Measurements from ENCODE around the gene HIVEP3. TPM values are rescaled to one million over a fixed set of nuclear protein-coding genes. Genes with fewer than 3 reads are reported as not detected.

The HIVEP3 gene
- total and polyA plus RNA-seq, 2 of the 13 experiments (the other 11 are each of a cell fraction or from before 2014, with no cell fraction given) = 0.05 TPM; not detected in 1

GRCh38 chr1:41493117-41493536 is 425.6 kb downstream of the HIVEP3 start:
- no peak overlapping the region for H2AFZ ChIP-seq (ENCODE audit: low read length)
- TF ChIP-seq ZNF3 (CRISPR knock-in tag; IDR thresholded peaks at IDR 0.05) (no peak), RBAK (CRISPR knock-in tag; IDR thresholded peaks at IDR 0.05) (no peak)
- TF ChIP-seq, protein P1, sequence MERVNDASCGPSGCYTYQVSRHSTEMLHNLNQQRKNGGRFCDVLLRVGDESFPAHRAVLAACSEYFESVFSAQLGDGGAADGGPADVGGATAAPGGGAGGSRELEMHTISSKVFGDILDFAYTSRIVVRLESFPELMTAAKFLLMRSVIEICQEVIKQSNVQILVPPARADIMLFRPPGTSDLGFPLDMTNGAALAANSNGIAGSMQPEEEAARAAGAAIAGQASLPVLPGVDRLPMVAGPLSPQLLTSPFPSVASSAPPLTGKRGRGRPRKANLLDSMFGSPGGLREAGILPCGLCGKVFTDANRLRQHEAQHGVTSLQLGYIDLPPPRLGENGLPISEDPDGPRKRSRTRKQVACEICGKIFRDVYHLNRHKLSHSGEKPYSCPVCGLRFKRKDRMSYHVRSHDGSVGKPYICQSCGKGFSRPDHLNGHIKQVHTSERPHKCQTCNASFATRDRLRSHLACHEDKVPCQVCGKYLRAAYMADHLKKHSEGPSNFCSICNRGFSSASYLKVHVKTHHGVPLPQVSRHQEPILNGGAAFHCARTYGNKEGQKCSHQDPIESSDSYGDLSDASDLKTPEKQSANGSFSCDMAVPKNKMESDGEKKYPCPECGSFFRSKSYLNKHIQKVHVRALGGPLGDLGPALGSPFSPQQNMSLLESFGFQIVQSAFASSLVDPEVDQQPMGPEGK (CRISPR knock-in tag; IDR thresholded peaks at IDR 0.05) = no peak
- DNase-seq (ENCODE audit: low spot score) = no peak
- ChIA-PET POLR2A (no interaction called here), CTCF (ENCODE audit: low intra/inter-chr PET ratio, low total read pairs) (no interaction called here)
- no peak for FAIRE-seq
- intact Hi-C loops (cut with micrococcal nuclease; ENCODE audit: unreplicated experiment) = no loop called here
- H3K79me2 ChIP-seq (ENCODE audit: insufficient read depth, low read length) = no peaks in the 10 kb centered on the region
- peaks cover 0 to 7% of the 10 kb centered on the region in 2 experiments; a peak in 2 of 5 replicates for H3K27me3 ChIP-seq (ENCODE audit: control insufficient read depth in 1 of 2, insufficient read depth in 2 of 2, low read length in 2 of 2)
- no peaks in the 10 kb centered on the region for H3K4me1 ChIP-seq (ENCODE audit: insufficient read depth, low read length)
- no peaks in the 10 kb centered on the region for H4K20me1 ChIP-seq (ENCODE audit: insufficient read depth, low read length)
- H3K9me3 ChIP-seq (ENCODE audit: low read length) = no peaks in the 10 kb centered on the region
- no peaks in the 10 kb centered on the region for H3K36me3 ChIP-seq (replicated peaks in 1 of 2; ENCODE audit: control insufficient read depth in 1 of 2, insufficient read depth in 2 of 2, low read length in 2 of 2)
- no peak overlapping the region for H3K27ac ChIP-seq (ENCODE audit: extremely low read length, insufficient read depth, low read length)
- H3K4me2 ChIP-seq (ENCODE audit: low read depth, low read length) = no peak overlapping the region
- no peak overlapping the region for H3K9ac ChIP-seq (ENCODE audit: insufficient read depth, low read depth, low read length)
- BruUV-seq (replicated peaks) = no TSS peak
- ATAC-seq = no peak
- in situ Hi-C loops (cut with HindIII; ENCODE audit: extremely low pct_ligation_motif_present, low pct_unique_long_range_greater_than_20kb) = no loop called here
- H3K4me3 ChIP-seq (replicated peaks in 1 of 3; ENCODE audit: insufficient read depth in 1 of 3, low read depth in 2 of 3, low read length in 3 of 3) = no peak overlapping the region
- 0% methylated on average over 5 of the region's 5 CpGs for WGBS (ENCODE audit: low lambda C conversion rate)

DNA sequence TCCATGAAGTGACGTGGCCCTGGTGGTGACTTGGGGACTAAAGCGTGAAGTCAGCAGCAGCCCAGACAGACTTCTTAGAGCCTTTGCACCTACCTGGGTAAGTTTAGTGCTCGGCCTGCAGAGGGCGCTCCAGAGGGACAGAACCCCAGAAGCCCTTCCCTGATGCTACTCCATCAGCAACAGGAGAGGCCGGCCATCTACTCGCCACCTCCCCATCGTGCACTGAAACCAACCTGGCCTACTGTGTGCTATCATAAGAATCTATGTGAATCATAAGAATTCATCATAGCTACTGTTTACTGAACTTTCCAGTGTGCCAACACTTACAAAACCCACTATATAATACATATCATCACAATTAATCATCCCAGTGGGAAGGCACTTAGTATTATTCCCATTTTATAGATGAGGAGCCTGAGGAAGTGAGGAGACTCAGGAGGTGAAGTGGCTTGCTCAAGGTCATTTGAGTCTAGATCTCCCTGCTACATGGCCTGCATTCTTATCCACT is 426.3 kb downstream of the HIVEP3 start:
- no TSS peak for BruUV-seq (replicated peaks)
- no peak overlapping the region for H3K27ac ChIP-seq (ENCODE audit: extremely low read length, insufficient read depth, low read length)
- DNase-seq (ENCODE audit: low spot score) = no peak
- H3K4me1 ChIP-seq (ENCODE audit: insufficient read depth, low read length) = no peaks in the 10 kb centered on the region
- no peak overlapping the region for H3K9ac ChIP-seq (ENCODE audit: insufficient read depth, low read depth, low read length)
- TF ChIP-seq CTCF (CRISPR knock-in tag; IDR thresholded peaks at IDR 0.05) (peak; percentile 45), CREM (IDR thresholded peaks at IDR 0.05) (no peak), CREM (CRISPR knock-in tag; IDR thresholded peaks at IDR 0.05) (no peak), ZKSCAN1 (IDR thresholded peaks at IDR 0.05; ENCODE audit: low read length) (peak; percentile 77; the same call in 1 of the 2 replicates)
- no peak overlapping the region for H2AFZ ChIP-seq (ENCODE audit: low read length)
- intact Hi-C loops (cut with micrococcal nuclease; ENCODE audit: unreplicated experiment) = no loop called here
- H3K27me3 ChIP-seq (ENCODE audit: control insufficient read depth in 1 of 2, insufficient read depth in 2 of 2, low read length in 2 of 2) = peaks cover 0 to 7% of the 10 kb centered on the region in 2 experiments; a peak in 2 of 5 replicates
- H3K4me3 ChIP-seq (replicated peaks in 1 of 3; ENCODE audit: insufficient read depth in 1 of 3, low read depth in 2 of 3, low read length in 3 of 3) = no peak overlapping the region
- in situ Hi-C loops (cut with HindIII; ENCODE audit: extremely low pct_ligation_motif_present, low pct_unique_long_range_greater_than_20kb) = no loop called here
- ChIA-PET POLR2A (no interaction called here), CTCF (ENCODE audit: low intra/inter-chr PET ratio, low total read pairs) (no interaction called here)
- no peaks in the 10 kb centered on the region for H3K79me2 ChIP-seq (ENCODE audit: insufficient read depth, low read length)
- H3K4me2 ChIP-seq (ENCODE audit: low read depth, low read length) = no peak overlapping the region
- no peaks in the 10 kb centered on the region for H3K36me3 ChIP-seq (replicated peaks in 1 of 2; ENCODE audit: control insufficient read depth in 1 of 2, insufficient read depth in 2 of 2, low read length in 2 of 2)
- FAIRE-seq = no peak
- no peaks in the 10 kb centered on the region for H3K9me3 ChIP-seq (ENCODE audit: low read length)
- 2% methylated on average over 6 of the region's 7 CpGs for WGBS (ENCODE audit: low lambda C conversion rate)
- no peaks in the 10 kb centered on the region for H4K20me1 ChIP-seq (ENCODE audit: insufficient read depth, low read length)
- peak; percentile 42 for ATAC-seq

Measured in HepG2 (cell line).